PC-3 (cell line): ENCODE data around the gene RPRD1A. TPM values are rescaled to one million over a fixed set of nuclear protein-coding genes. Genes with fewer than 3 reads are reported as not detected.
"Not testable (repeated sequence)": the region's sequence is repeated elsewhere in the genome, so short reads cannot be mapped to it uniquely, and the experiment has no call there.

ENCODE experiments used
- ATAC-seq: fragments of 200-7000 bp; cut with Tn5 transposase; 2 replicates; pipeline ENCODE4 v1.9.1; 2020; ENCODE audit warnings: mild to moderate bottlenecking, moderate library complexity
- BruUV-seq: library from RNA; stranded (reverse); fragments of 400-500 nt; replicated peaks from 2 replicates; lab custom pipeline; 2021; lab: Mats Ljungman, UMichigan
- CTCF ChIA-PET: fragments of 300-600 bp; sonication (Branson Sonifier 250); formaldehyde crosslinking; loops from one replicate; lab custom pipeline; 2022; ENCODE audit warnings: antibody characterized with exemption; lab: Charles Lee
- POLR2A ChIA-PET: fragments of 300-600 bp; sonication (Branson Sonifier 250); formaldehyde crosslinking; loops from one replicate; lab custom pipeline; 2022; ENCODE audit warnings: antibody characterized with exemption; ENCODE audit not compliant: unreplicated experiment; lab: Charles Lee
- DNase-seq: peaks from one replicate; pipeline ENCODE4 v3.0.0-alpha.2; 2015
- H2AFZ ChIP-seq: fragments of 300-600 bp; sonication (generic); 2 replicates; pipeline ENCODE4 v1.6.0; 2016; ENCODE audit warnings: antibody characterized with exemption, low read length
- H3F3A ChIP-seq: fragments of 300-600 bp; sonication (generic); one replicate; pipeline ENCODE4 v1.6.0; 2017; ENCODE audit warnings: antibody characterized with exemption, low read length, control low read depth, mild to moderate bottlenecking; ENCODE audit not compliant: unreplicated experiment
- H3K27ac ChIP-seq: fragments of 300-600 bp; sonication (generic); 2 replicates; pipeline ENCODE4 v1.5.1; 2016; ENCODE audit warnings: mild to moderate bottlenecking, low read length
- H3K27me3 ChIP-seq: fragments of 300-600 bp; sonication (generic); 2 replicates; pipeline ENCODE4 v1.6.1; 2016; ENCODE audit warnings: low read length, mixed read lengths
- H3K36me3 ChIP-seq: fragments of 300-600 bp; sonication (generic); 2 replicates; pipeline ENCODE4 v1.6.1; 2016; ENCODE audit warnings: low read depth, mixed run types, low read length, mixed read lengths
- H3K4me1 ChIP-seq: fragments of 300-600 bp; sonication (generic); 2 replicates; pipeline ENCODE4 v1.5.1; 2016; ENCODE audit warnings: low read length; ENCODE audit not compliant: insufficient read depth
- H3K4me2 ChIP-seq: fragments of 300-600 bp; sonication (generic); 2 replicates; pipeline ENCODE4 v1.6.0; 2016; ENCODE audit warnings: low read length
- H3K4me3 ChIP-seq: fragments of 300-600 bp; sonication (generic); 2 replicates; pipeline ENCODE4 v1.5.1; 2016; ENCODE audit warnings: mild to moderate bottlenecking, low read length, mixed read lengths
- H3K79me2 ChIP-seq: fragments of 300-600 bp; sonication (generic); 2 replicates; pipeline ENCODE4 v1.6.1; 2017; ENCODE audit warnings: low read length, mixed read lengths
- H3K9ac ChIP-seq: fragments of 300-600 bp; sonication (generic); 2 replicates; pipeline ENCODE4 v1.6.0; 2016; ENCODE audit warnings: mild to moderate bottlenecking, low read length
- H3K9me2 ChIP-seq: fragments of 300-600 bp; sonication (generic); replicated peaks from 2 replicates; pipeline ENCODE4 v1.6.1; 2016; ENCODE audit warnings: mixed run types, low read length, mixed read lengths
- H3K9me3 ChIP-seq: fragments of 300-600 bp; sonication (generic); 2 replicates; pipeline ENCODE4 v1.6.1; 2016; ENCODE audit warnings: low read length, mixed read lengths
- H4K20me1 ChIP-seq: fragments of 300-600 bp; sonication (generic); 2 replicates; pipeline ENCODE4 v1.6.1; 2016; ENCODE audit warnings: low read length, mixed read lengths
- CTCF ChIP-seq: fragments of 300-600 bp; sonication (generic); conservative IDR thresholded peaks from 2 replicates; pipeline ENCODE4 v1.5.1; 2017; ENCODE audit warnings: antibody characterized with exemption, low read depth, mild to moderate bottlenecking, low read length
- EZH2 ChIP-seq: fragments of 300-600 bp; sonication (generic); IDR thresholded peaks from one replicate; pipeline ENCODE4 v1.6.1; 2017; ENCODE audit warnings: antibody characterized with exemption, mild to moderate bottlenecking, low read length; ENCODE audit not compliant: unreplicated experiment
- EZH2phosphoT487 ChIP-seq: fragments of 300-600 bp; sonication (generic); IDR thresholded peaks from 2 replicates; pipeline ENCODE4 v1.6.1; 2018; ENCODE audit warnings: mild to moderate bottlenecking, antibody characterized with exemption, low read length, borderline replicate concordance
- intact Hi-C: fragments of 100-400 bp; cut with micrococcal nuclease; formaldehyde crosslinking; loops from 2 replicates; pipeline ENCODE4 v1.9.0; 2023
- total RNA-seq: library from RNA; depleted of rRNA; stranded (reverse); fragments of >200 nt; gene quantifications from 2 replicates; pipeline ENCODE4 v1.2.3, GENCODE V29; 2014

The RPRD1A gene
- total RNA-seq, 1 experiment from 2014 or later = 42.2 TPM

GRCh38 chr18:36085195-36085594 lies 17.8 kb upstream of the RPRD1A start:
- intact Hi-C loops = no loop called here
- BruUV-seq = no TSS peak

GRCh38 chr18:36083729-36084128 lies 16.4 kb upstream of the RPRD1A start:
- no TSS peak for BruUV-seq
- H3K4me3 ChIP-seq = no peak overlapping the region
- intact Hi-C loops = no loop called here
- no peaks in the 10 kb centered on the region for H3K79me2 ChIP-seq
- no peaks in the 10 kb centered on the region for H4K20me1 ChIP-seq
- no peaks in the 10 kb centered on the region for H3K27me3 ChIP-seq
- H3K9ac ChIP-seq = no peak overlapping the region
- no peak overlapping the region for H3K27ac ChIP-seq
- H3F3A ChIP-seq = no peaks in the 10 kb centered on the region
- CTCF ChIA-PET = no interaction called here
- no peak overlapping the region for H3K4me2 ChIP-seq
- no peaks in the 10 kb centered on the region for H3K4me1 ChIP-seq
- no peak for ATAC-seq
- H3K9me2 ChIP-seq = no peaks in the 10 kb centered on the region
- DNase-seq = no peak
- POLR2A ChIA-PET = no interaction called here
- TF ChIP-seq EZH2phosphoT487 (no peak), CTCF (no peak), EZH2 (no peak)
- no peaks in the 10 kb centered on the region for H3K9me3 ChIP-seq
- no peak overlapping the region for H2AFZ ChIP-seq
- H3K36me3 ChIP-seq = no peaks in the 10 kb centered on the region

More at GRCh38 chr18:36085195-36085594, 17.8 kb upstream of the RPRD1A start:
- Histone ChIP-seq H3K9me2 (no peaks in the 10 kb centered on the region), H3K79me2 (no peaks in the 10 kb centered on the region), H2AFZ (no peak overlapping the region), H3K9ac (no peak overlapping the region), H4K20me1 (no peaks in the 10 kb centered on the region), H3K27ac (no peak overlapping the region), H3K4me1 (no peaks in the 10 kb centered on the region), H3F3A (no peaks in the 10 kb centered on the region), H3K4me3 (no peak overlapping the region), H3K9me3 (no peaks in the 10 kb centered on the region), H3K4me2 (no peak overlapping the region), H3K36me3 (no peaks in the 10 kb centered on the region), H3K27me3 (no peaks in the 10 kb centered on the region)
- no peak for DNase-seq
- ATAC-seq = no peak
- TF ChIP-seq CTCF = no peak
- TF ChIP-seq EZH2 = no peak
- TF ChIP-seq EZH2phosphoT487 = no peak
- POLR2A ChIA-PET = no interaction called here
- CTCF ChIA-PET = no interaction called here

GRCh38 chr18:36081118-36081517 lies 13.8 kb upstream of the RPRD1A start:
- not testable (repeated sequence) for H3K4me2 ChIP-seq

More at GRCh38 chr18:36081118-36081517, 13.8 kb upstream of the RPRD1A start:
- H3F3A ChIP-seq, H3K4me3 ChIP-seq, POLR2A ChIA-PET, H3K9me3 ChIP-seq, H4K20me1 ChIP-seq, intact Hi-C loops, H3K27me3 ChIP-seq, H3K9me2 ChIP-seq, H2AFZ ChIP-seq, BruUV-seq, ATAC-seq, H3K36me3 ChIP-seq, CTCF ChIA-PET, DNase-seq, H3K9ac ChIP-seq, H3K27ac ChIP-seq, H3K4me1 ChIP-seq, H3K79me2 ChIP-seq: not testable (repeated sequence)
